GM12891 (cell line): ENCODE measurements around the gene IP6K2.

Experiments used
- PAX5 ChIP-seq: IDR thresholded peaks from 2 replicates; pipeline ENCODE4 v1.6.1; 2011; ENCODE audit warnings: low read length, moderate library complexity, mild to moderate bottlenecking; ENCODE audit not compliant: insufficient read depth, severe bottlenecking
- POLR2A ChIP-seq: IDR thresholded peaks from 2 replicates; pipeline ENCODE4 v1.6.1; 2011; ENCODE audit warnings: low read depth, low read length, control low read depth
- POLR2AphosphoS5 ChIP-seq: IDR thresholded peaks from 2 replicates; pipeline ENCODE4 v1.6.1; 2011; ENCODE audit warnings: low read depth, low read length, control low read depth
- SPI1 ChIP-seq: IDR thresholded peaks from 2 replicates; pipeline ENCODE4 v1.6.1; 2011; ENCODE audit warnings: low read depth, low read length, control low read depth
- TAF1 ChIP-seq: IDR thresholded peaks from 2 replicates; pipeline ENCODE4 v1.6.1; 2011; ENCODE audit warnings: low read depth, low read length, control low read depth

DNA sequence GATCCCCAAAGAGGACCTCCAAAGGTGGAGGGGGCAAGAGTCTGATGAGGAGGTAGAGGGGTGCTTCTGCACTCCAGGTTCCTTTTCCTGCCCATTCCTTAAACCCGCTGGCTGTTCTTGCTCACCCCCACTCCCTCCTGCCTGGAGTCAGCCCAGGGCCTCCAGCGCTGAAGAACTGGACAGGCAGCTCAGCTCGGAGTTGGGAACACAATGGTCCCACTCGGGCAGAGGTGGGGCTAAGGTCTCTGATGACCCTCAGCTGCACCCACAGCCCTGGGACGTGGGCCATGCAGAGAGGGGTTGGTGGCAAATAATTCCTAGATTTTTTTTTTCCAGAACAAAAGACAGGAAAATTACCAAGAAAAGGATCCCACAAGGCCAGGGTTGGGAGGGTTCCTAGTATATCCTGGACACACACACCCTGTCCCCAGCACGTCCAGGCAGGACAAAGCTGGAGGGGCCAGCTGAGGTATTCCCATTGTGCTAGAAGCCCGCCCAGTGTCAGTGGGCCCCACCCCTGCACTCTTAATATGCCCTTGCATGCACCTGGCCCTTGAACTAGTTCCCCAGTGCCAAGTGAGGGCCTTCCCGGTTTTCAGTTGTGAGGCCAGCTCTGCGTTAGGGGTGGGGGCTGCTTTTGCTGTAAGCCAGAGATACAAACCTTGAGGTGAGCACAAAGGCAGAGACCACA lies 22.1 kb upstream of the IP6K2 start:
- TF ChIP-seq POLR2AphosphoS5, result no peak
- no peak for TF ChIP-seq POLR2A
- no peak for TF ChIP-seq TAF1
- TF ChIP-seq SPI1, result no peak
- TF ChIP-seq PAX5, result no peak
